HepG2 (cell line): Measurements from ENCODE around the gene HSPA1L. TPM values are rescaled to one million over a fixed set of nuclear protein-coding genes. Genes with fewer than 3 reads are reported as not detected.
A peak's percentile ranks its signal among the peaks of the same experiment; 100 is the strongest.

ENCODE experiments used
- ARNT ChIP-seq: fragments of 450-650 bp; IDR thresholded peaks from 2 replicates; pipeline ENCODE4 v1.6.1; 2017
- GTF2F1 ChIP-seq: fragments of 150-350 bp; IDR thresholded peaks from 2 replicates; pipeline ENCODE4 v1.6.1; 2014; ENCODE audit warnings: low read length
- GZF1 ChIP-seq: sonication (generic); formaldehyde crosslinking; IDR thresholded peaks from 2 replicates; pipeline ENCODE4 v1.5.1; 2020; ENCODE audit warnings: mild to moderate bottlenecking, missing genetic modification reagents
- MYNN ChIP-seq: sonication (generic); formaldehyde crosslinking; IDR thresholded peaks from 2 replicates; pipeline ENCODE4 v1.4.0; 2020; ENCODE audit warnings: mild to moderate bottlenecking, low read depth, missing genetic modification reagents
- SNAPC2 ChIP-seq: sonication (generic); formaldehyde crosslinking; IDR thresholded peaks from 2 replicates; pipeline ENCODE4 v1.8.1; 2022; ENCODE audit warnings: mild to moderate bottlenecking, missing genetic modification reagents
- SOX6 ChIP-seq, 2 experiments: fragments of 450-650 bp in 1 of 2; sonication (generic) in 1 of 2; formaldehyde crosslinking in 1 of 2; IDR thresholded peaks; 2 replicates each; pipeline versions ENCODE4 v1.4.0 to v1.6.1; 2017 to 2020; ENCODE audit warnings: antibody characterized with exemption in 1 of 2, mild to moderate bottlenecking in 1 of 2, missing genetic modification reagents in 1 of 2
- ZBTB20 ChIP-seq: sonication (generic); formaldehyde crosslinking; IDR thresholded peaks from 2 replicates; pipeline ENCODE4 v1.8.1; 2023; ENCODE audit warnings: missing genetic modification reagents, low read depth, mild to moderate bottlenecking, borderline replicate concordance
- ZNF12 ChIP-seq: sonication (generic); formaldehyde crosslinking; IDR thresholded peaks from 2 replicates; pipeline ENCODE4 v1.5.0; 2020; ENCODE audit warnings: missing genetic modification reagents
- ZNF550 ChIP-seq: sonication (generic); formaldehyde crosslinking; IDR thresholded peaks from 2 replicates; pipeline ENCODE4 v1.4.0; 2020; ENCODE audit warnings: mild to moderate bottlenecking, missing genetic modification reagents, borderline replicate concordance
- ZNF564 ChIP-seq: sonication (generic); formaldehyde crosslinking; IDR thresholded peaks from 2 replicates; pipeline ENCODE4 v1.8.1; 2023; ENCODE audit warnings: mild to moderate bottlenecking, missing genetic modification reagents
- ZNF850 ChIP-seq: sonication (generic); formaldehyde crosslinking; conservative IDR thresholded peaks from 2 replicates; pipeline ENCODE4 v1.9.0; 2021; ENCODE audit warnings: mild to moderate bottlenecking, missing genetic modification reagents
- polyA plus RNA-seq, 8 experiments: library from polyadenylated mRNA; depleted of rRNA in 3 of 8; stranded (reverse) in 7 of 8; unstranded in 1 of 8; fragments of >200 nt; fragmentation: Illumina TruSeq in 4 of 8; extraction: Trizol in 4 of 8; gene quantifications; 2 replicates each; pipeline versions ENCODE4 v1.2.1 to v1.2.3, GENCODE V29; 2011 to 2016; ENCODE audit warnings: low read depth in 4 of 8, missing spikeins in 1 of 8, mixed read lengths in 1 of 8; ENCODE audit not compliant: insufficient read depth in 1 of 8
- total RNA-seq, 5 experiments: library from RNA; depleted of rRNA; stranded (reverse); fragments of >200 nt; fragmentation: Illumina TruSeq; extraction: Trizol; gene quantifications; 2 replicates each; pipeline ENCODE4 v1.2.3, GENCODE V29; 2016; ENCODE audit warnings: low read depth in 1 of 5
- TF ChIP-seq, protein P1 (sequence below): sonication (generic); formaldehyde crosslinking; conservative IDR thresholded peaks from 2 replicates; pipeline ENCODE4 v1.4.0; 2020; ENCODE audit warnings: missing genetic modification reagents
- TF ChIP-seq, protein P2 (sequence below): IDR thresholded peaks from 2 replicates; pipeline ENCODE4 v1.6.1; 2016; ENCODE audit warnings: missing compliant biosample characterization, missing genetic modification reagents, borderline replicate concordance
- TF ChIP-seq, protein P3 (sequence below): sonication (generic); formaldehyde crosslinking; IDR thresholded peaks from 2 replicates; pipeline ENCODE4 v1.4.0; 2020; ENCODE audit warnings: missing genetic modification reagents, borderline replicate concordance
- TF ChIP-seq, protein P4 (sequence below): sonication (generic); formaldehyde crosslinking; IDR thresholded peaks from 2 replicates; pipeline ENCODE4 v1.9.0; 2022; ENCODE audit warnings: missing genetic modification reagents, mild to moderate bottlenecking, borderline replicate concordance

HSPA1L gene
- total and polyA plus RNA-seq, 2 of the 13 experiments (the other 11 are each of a cell fraction or from before 2014, with no cell fraction given): 0.55 to 1.0 TPM

DNA sequence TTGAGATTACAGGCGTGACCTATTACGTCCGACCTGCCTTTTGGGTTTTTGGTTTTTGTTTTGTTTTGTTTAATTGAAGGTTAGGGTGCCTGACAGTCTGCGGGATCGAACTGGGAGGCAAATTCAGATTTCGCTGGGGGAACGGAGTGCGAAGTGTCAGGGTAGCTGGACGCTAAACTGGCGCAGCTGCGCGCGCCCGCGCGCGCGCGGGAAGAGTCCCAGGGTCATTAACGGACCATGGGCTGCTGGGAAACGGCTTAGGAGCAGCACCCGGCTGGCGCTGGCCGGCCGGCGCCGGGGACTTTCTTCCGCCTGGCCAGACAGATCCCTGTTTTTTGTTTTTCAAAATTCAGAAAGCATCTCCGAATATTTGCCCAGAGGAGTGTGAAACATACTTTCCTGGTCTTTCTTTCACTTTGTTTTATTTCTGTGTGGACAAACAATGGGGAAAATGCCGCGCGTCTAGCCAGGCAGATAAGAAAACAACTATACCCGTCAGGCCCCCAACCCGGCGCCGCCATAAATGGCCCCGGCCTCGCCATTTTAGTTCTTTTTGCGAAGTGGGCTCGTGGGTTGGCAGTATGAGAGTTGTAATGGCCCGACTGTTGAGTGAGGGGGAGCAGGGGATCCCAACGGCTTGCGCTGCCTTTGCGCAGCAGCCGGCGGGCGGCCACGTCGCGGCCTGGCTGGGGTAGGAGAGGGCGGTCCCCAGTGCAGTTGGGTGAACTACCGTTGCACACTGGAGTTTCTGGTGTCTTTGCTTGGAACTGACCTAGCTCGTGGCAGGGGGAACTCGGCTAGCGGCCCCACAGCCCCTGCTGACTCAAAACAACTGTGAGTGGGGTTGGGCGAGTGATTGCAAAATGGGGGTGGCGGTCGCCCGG, 19.5 kb upstream of the HSPA1L start (continued):
- TF ChIP-seq ZNF550 (CRISPR knock-in tag) (no peak), ARNT (no peak), ZNF564 (CRISPR knock-in tag) (peak; percentile 68; the same call in 1 of the 2 replicates), ZNF12 (CRISPR knock-in tag) (peak; percentile 60; the same call in 1 of the 2 replicates), GZF1 (peak; percentile 55; the same call in 1 of the 2 replicates), ZNF850 (CRISPR knock-in tag) (no peak), SNAPC2 (CRISPR knock-in tag) (peak; percentile 66), ZBTB20 (CRISPR knock-in tag) (no peak; the same call in 1 of the 2 replicates), SOX6 (IDR thresholded peaks at IDR 0.05) (no peak), SOX6 (CRISPR knock-in tag; IDR thresholded peaks at IDR 0.05) (no peak; the same call in 1 of the 2 replicates), GTF2F1 (peak; percentile 93), MYNN (CRISPR knock-in tag) (no peak; the same call in 1 of the 2 replicates)
- TF ChIP-seq, protein P1, sequence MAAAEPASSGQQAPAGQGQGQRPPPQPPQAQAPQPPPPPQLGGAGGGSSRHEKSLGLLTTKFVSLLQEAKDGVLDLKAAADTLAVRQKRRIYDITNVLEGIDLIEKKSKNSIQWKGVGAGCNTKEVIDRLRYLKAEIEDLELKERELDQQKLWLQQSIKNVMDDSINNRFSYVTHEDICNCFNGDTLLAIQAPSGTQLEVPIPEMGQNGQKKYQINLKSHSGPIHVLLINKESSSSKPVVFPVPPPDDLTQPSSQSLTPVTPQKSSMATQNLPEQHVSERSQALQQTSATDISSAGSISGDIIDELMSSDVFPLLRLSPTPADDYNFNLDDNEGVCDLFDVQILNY (CRISPR knock-in tag): peak; percentile 54
- TF ChIP-seq, protein P2, sequence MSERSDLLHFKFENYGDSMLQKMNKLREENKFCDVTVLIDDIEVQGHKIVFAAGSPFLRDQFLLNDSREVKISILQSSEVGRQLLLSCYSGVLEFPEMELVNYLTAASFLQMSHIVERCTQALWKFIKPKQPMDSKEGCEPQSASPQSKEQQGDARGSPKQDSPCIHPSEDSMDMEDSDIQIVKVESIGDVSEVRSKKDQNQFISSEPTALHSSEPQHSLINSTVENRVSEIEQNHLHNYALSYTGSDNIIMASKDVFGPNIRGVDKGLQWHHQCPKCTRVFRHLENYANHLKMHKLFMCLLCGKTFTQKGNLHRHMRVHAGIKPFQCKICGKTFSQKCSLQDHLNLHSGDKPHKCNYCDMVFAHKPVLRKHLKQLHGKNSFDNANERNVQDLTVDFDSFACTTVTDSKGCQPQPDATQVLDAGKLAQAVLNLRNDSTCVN (CRISPR knock-in tag): no peak
- TF ChIP-seq, protein P3, sequence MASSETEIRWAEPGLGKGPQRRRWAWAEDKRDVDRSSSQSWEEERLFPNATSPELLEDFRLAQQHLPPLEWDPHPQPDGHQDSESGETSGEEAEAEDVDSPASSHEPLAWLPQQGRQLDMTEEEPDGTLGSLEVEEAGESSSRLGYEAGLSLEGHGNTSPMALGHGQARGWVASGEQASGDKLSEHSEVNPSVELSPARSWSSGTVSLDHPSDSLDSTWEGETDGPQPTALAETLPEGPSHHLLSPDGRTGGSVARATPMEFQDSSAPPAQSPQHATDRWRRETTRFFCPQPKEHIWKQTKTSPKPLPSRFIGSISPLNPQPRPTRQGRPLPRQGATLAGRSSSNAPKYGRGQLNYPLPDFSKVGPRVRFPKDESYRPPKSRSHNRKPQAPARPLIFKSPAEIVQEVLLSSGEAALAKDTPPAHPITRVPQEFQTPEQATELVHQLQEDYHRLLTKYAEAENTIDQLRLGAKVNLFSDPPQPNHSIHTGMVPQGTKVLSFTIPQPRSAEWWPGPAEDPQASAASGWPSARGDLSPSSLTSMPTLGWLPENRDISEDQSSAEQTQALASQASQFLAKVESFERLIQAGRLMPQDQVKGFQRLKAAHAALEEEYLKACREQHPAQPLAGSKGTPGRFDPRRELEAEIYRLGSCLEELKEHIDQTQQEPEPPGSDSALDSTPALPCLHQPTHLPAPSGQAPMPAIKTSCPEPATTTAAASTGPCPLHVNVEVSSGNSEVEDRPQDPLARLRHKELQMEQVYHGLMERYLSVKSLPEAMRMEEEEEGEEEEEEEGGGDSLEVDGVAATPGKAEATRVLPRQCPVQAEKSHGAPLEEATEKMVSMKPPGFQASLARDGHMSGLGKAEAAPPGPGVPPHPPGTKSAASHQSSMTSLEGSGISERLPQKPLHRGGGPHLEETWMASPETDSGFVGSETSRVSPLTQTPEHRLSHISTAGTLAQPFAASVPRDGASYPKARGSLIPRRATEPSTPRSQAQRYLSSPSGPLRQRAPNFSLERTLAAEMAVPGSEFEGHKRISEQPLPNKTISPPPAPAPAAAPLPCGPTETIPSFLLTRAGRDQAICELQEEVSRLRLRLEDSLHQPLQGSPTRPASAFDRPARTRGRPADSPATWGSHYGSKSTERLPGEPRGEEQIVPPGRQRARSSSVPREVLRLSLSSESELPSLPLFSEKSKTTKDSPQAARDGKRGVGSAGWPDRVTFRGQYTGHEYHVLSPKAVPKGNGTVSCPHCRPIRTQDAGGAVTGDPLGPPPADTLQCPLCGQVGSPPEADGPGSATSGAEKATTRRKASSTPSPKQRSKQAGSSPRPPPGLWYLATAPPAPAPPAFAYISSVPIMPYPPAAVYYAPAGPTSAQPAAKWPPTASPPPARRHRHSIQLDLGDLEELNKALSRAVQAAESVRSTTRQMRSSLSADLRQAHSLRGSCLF: peak; percentile 90
- TF ChIP-seq, protein P4, sequence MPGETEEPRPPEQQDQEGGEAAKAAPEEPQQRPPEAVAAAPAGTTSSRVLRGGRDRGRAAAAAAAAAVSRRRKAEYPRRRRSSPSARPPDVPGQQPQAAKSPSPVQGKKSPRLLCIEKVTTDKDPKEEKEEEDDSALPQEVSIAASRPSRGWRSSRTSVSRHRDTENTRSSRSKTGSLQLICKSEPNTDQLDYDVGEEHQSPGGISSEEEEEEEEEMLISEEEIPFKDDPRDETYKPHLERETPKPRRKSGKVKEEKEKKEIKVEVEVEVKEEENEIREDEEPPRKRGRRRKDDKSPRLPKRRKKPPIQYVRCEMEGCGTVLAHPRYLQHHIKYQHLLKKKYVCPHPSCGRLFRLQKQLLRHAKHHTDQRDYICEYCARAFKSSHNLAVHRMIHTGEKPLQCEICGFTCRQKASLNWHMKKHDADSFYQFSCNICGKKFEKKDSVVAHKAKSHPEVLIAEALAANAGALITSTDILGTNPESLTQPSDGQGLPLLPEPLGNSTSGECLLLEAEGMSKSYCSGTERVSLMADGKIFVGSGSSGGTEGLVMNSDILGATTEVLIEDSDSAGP (CRISPR knock-in tag): peak; percentile 87
